Midbrain (tissue), 1 donor: ENCODE results near the gene FA2H.
"Not testable (repeated sequence)": the region's sequence is repeated elsewhere in the genome, so short reads cannot be mapped to it uniquely, and the experiment has no call there.

Experiments used
- DNase-seq: peaks from one replicate; lab custom pipeline; 2025; lab: John Stamatoyannopoulos, UW

FA2H gene

DNA sequence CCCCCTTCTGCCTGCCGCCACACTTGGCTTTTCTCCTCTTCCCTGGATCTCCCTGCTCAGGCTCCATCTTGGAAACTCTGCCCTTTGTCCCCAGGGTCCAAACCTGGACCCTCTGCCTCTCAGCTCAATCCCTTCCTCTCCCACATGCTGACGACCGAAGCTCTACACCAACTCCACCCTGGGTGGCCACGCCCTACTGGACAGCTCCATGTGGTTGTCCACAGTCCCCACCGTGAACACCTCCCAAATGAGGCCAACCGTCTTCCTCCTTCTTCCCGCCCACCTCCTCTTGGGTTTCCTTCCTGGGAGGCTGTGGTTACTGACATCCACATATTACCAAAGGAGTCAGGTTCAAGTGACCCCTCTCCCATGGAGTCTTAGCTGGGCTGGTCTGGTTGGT is 51.4 kb downstream of the FA2H start:
- DNase-seq, result no peak

DNA sequence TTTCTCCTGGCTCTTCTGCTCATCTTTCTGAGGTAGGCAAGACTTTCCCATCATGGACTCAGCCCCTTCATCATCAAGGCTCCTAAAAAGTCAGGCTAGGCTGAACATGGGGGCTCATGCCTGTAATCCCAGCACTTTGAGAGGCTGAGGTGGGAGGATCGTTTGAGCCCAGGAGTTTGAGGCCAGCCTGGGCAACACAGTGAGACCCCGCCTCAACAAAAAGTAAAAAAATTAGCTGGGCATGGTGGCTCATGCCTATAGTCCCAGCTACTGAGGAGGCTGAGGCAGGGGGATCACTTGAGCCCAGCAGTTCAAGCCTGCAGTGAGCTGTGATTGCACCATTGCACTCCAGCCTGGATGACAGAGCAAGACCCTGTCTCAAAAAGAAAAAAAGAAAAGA is 52.5 kb downstream of the FA2H start:
- not testable (repeated sequence) for DNase-seq

DNA sequence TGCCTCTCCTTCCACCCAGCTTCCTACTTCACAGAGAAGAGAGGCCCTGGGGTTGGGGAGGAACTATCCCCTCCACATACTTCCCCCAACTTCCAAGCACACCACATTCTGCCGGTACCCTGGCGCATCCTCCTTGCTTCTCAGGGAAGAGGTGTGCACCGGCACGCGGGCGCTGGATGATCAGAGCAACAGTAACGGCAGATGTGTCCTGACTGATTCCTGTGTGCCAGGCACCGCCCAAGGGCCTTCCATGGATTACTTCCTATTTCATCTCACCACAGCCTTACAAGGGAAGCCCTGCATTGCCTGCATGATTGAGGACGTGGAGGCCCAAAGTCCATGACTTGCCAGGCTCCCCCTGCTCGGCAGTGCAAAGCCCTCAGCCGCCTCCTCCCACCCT is 52.9 kb downstream of the FA2H start:
- no peak for DNase-seq

DNA sequence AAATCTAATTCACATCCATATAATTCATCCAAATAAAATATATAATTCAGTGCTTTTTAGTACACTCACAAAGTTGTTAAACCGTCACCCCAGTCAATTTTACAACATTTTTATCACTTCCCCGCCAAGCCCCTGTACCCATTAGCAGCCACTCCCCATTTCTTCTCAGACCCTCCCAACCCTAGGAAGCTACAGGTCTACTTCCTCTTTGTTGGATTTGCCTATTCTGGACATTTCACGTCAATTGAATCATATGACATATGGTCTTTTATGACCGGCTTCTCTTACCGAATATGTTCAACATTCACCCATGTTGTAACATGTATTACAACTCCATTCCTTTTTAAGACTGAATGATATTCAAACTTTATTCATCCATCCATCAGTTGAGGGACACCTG is 54.0 kb downstream of the FA2H start:
- no peak for DNase-seq

DNA sequence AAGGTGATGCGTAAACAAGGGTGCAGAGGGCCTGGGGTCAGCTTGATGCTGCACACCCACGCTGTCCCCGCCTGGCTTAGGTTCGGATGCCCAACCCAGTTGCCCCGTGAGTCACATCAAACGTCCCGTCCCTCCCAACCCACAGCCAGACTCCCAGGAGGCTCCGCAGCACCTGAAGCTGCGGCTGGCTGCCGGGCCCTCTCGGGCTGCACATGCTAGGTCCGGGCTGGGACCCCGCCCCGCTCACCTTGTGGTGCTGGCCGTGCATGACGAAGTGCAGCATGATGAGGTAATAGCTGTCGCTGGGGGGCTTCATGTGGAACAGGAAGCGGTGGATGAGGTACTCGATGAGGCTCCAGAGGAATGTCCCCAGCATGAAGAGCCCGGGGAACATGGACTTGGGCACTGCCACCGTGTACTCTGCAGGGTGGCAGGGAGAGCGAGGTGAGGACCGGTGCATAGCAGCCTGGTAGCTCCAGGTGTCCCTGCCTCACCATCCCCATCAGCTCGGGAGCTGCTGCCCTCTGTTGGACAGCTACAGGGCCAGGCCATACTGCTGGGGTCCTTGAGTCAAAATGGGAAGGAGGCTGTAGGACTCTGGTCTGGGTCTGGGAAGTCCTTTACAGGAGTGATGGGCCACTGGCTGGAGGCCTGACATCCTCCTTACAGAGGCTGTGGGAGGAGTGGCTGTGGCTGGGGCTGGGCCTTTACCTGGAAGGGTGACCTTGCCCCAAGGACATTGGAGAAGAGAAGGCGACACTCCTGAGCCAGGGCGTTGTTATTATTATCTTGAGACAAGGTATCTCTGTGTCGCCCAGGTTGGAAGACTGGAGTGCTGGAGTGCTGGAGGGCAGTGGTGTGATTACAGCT is 55.6 kb downstream of the FA2H start:
- no peak for DNase-seq

DNA sequence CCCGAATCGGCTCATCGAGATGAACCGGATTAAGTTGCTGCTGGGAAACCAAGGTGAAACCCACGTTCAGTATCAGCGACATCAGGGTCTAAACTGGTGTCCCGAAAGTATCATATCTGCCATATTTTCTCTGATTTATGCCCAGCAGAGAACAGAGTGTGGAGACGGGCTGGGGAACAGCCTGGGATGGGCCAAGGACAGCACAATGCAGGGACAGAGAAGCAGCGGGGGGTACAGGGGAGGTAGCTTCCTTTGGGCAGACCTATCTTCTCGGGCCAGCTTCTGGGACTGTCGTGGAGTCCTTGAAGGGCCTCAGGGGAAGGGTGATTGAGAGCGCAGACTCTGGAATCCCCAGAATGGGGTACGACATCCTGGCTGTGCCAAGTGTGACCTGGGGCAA is 56.5 kb downstream of the FA2H start:
- DNase-seq, result no peak

DNA sequence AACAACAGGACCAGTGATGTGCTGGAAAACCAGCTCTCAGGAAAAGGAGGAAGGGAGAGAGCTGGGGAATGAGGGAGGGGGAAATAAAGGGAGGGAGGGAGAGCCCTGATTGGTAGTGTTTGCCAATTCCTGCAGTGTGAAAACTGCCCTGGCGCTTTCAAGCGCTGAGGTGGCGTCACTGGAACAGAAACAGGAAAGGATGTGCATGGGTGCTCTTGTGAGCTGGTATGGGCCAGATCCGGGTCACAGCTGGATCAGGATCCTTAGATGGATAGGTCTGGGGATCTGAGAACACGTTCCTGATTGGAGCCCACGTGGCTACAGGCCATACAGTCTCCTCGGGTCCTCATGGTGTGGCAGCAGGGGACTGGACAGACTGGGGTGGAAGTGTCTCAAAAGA is 57.3 kb downstream of the FA2H start:
- no peak for DNase-seq

DNA sequence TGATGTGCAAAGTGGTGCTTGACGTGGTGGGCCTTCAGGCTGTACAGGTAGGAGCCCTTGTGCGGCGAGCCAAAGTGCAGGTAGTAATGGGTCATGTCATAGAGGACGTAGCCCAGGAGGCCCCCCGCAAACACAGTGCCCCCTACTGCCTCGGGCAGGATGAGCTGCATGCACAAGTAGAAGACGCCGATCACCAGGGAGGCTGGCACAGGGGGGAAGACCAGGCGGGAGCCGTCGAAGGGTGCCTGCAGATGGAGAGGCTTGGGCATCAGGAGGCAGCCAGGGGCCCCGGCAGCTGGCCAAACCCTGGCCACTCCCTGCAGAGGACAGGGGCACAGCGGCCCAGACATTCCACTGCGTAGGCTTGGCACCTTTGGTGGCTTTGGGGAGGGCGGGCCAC is 58.3 kb downstream of the FA2H start:
- DNase-seq, result no peak

DNA sequence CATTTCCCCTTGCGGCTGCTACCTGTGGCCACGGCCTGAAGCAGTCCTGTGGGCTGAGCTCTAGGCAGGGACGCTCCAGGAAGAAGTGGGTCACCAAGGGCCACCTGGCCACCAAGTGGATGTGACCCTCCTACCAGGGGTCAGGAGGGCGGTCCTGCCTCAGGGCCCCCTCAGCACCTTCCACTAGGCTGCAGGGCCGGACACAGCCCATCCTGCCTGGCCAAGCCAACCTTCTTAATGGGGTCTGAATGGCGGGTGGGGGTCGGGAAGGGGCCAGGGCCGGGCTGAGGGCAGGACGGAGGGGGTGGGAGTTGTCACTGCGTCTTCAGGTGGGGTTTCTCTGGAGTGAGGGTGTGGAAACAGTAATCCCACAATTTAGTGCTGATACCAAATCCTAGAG is 60.7 kb downstream of the FA2H start:
- no peak for DNase-seq

DNA sequence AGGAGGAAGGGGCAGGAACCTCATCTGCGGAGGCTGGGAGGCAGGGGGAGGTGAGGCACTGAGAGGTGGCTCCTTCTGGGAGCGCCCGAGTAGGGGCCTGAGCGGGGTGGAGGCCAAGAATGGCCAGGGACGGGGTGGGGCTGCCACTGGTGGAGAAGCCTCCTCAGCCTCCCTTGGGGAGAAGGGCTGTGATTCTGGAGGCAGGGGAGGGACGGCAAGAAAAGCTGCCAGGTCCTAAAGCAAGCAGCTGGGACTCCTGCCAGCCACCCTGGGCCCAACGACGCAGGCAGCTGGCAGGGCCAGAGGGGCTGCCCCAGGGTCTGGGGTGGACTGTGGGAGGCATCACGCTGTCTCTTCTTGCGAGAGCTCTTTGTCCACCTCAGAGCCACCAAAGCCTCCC is 61.3 kb downstream of the FA2H start:
- no peak for DNase-seq

DNA sequence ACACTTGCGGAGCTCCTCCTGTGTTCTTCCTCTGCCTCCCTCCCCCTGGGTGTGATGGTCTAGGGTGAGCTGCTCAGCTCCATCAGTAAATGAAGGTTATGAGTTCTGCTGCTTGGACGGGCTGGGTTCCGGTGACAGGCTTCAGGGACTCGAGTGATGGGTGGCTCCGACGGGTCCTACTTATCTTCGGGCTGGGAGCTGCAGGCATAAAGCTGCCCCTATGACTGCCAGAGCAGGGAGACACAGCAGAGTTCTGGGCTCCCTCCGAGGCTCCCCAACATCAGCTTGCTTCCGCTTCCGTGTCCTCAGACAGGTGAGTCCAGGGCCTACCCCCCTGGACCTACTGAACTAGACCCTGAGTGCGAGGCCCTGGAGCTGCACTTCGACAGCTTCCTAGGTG is 62.7 kb downstream of the FA2H start:
- no peak for DNase-seq

DNA sequence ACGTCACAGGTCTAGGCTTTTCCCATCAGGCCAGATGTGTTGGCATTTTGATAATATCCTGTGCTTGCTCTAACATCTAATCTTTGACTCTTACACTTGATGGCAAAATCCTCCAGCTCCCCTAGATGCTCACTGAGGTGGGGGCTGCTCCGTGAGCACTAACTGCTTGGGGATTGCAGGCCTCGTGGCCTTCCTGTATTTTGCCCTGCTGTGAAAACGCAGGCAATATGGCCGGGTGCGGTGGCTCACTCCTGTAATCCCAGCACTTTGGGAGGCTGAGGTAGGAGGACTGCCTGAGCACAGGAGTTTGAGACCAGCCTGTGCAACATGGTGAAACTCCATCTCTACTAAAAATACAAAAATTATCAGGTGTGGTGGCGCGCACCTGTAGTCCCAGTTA is 64.2 kb downstream of the FA2H start:
- DNase-seq, result no peak

DNA sequence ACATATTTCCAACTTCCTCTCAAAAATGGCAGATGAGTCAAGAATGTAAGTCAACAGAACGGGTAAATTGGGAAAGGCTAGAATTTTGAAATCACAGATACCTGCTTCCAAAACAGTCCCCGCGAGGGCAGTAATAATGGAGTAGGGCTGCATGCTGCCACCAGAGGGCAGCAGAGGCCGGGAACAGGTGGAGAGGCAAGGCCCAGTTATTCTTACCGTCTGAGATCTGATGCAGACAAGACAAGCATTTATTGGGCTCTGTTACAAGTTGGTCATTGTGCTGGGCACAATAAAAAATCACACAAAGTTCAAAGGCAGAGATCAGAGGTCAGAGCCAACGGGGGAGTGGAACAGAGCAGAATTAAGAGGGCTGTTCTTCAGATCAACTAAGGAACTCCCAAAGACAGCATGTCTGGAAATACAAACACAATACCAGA is 65.2 kb downstream of the FA2H start:
- DNase-seq, result peak; percentile 94

DNA sequence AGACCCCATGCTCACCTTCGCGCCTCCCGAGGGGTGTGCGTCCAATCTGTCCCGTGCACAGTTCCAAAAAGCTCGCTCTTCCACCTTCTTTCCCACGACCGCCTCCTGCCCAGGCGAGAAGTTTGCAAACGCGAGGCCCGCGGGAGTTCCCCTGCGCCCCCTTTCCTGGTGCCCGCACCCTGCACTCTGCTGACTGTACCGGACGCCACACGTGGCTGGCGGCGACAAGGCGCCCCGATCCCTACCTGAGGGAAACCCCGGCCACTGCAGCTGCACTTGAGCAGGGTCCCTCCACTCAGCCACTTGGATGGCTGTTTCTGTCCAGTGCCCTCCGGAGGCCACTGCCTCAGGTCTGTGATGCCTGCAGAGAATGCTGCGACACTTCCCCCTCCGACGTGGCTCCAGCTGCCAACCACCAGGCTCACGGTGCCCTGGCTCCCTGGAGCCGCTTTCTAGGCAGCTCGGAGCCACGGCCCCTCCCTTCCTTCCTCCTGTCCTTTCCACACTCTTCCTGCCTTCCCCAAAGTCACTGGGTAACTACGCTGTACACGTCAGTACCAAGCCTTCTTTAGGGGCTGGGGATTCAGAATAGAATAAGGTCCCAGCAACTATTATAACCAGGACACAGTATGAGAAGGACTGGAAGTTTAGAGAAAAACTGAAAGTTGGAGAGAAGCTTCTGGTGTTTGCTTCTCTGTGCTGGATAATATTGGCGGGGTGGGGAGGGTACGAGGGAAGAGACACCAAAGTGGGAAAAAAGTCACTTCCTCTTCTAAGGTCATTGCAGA is 74.0 kb downstream of the FA2H start, which contains the start of gene MLKL:
Gene MLKL (minus strand): TSS at position 425 of the 788 bp plus-strand sequence. CDS start 5,105 bp downstream, outside the sequence.
- DNase-seq, result no peak

DNA sequence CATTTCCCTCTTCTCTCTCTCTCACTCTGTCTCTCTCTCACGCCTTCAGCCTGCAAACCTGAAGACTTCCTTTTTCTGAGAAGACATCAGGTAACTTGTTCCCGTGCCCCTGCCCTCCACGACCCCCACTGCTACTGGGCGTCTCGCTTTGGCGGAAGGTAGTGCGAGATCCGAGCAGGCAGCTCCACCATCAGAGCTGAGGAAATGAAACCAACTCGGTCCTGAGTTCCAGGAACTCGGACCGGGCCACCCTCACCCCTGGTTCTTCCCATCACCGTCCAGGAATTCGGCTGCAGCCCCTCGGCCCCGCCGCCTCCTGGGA is 74.5 kb downstream of the FA2H start:
- DNase-seq, result no peak

DNA sequence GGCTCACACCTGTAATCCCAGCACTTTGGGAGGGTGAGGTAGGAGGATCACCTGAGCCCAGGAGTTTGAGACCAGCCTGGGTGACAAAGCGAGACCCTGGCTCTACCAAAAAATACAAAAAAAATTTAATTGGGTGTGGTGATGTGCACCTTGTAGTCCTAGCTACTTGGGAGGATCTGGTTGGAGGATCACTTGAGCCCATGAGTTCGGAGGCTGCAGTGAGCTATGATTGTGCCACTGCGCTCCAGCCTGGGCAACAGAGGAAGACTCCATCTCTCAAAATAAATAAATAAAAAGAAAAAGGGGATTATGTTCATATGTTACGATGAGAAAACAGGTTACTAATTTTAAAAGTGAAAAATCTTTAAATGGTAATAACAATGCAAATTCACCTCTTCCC is 75.0 kb downstream of the FA2H start:
- DNase-seq, result no peak

DNA sequence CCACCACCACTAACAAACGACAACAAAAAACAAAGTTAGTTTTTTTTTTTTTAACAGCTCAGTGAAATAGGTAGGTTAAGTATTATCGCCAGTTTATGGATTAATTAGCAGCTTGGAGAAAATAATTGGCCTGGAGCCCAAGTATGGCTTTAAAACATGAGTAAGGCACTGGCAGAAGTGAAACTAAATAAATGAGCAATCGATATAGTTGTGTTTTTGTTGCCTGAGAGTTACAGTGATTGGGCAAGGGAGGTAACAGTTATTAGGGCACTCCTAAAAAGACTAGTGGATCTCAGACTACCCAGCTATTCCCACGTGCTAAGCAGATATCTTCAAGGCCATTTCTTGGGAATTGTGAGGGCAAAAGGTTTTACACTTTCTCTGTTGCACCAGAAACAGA is 76.4 kb downstream of the FA2H start:
- DNase-seq, result no peak

DNA sequence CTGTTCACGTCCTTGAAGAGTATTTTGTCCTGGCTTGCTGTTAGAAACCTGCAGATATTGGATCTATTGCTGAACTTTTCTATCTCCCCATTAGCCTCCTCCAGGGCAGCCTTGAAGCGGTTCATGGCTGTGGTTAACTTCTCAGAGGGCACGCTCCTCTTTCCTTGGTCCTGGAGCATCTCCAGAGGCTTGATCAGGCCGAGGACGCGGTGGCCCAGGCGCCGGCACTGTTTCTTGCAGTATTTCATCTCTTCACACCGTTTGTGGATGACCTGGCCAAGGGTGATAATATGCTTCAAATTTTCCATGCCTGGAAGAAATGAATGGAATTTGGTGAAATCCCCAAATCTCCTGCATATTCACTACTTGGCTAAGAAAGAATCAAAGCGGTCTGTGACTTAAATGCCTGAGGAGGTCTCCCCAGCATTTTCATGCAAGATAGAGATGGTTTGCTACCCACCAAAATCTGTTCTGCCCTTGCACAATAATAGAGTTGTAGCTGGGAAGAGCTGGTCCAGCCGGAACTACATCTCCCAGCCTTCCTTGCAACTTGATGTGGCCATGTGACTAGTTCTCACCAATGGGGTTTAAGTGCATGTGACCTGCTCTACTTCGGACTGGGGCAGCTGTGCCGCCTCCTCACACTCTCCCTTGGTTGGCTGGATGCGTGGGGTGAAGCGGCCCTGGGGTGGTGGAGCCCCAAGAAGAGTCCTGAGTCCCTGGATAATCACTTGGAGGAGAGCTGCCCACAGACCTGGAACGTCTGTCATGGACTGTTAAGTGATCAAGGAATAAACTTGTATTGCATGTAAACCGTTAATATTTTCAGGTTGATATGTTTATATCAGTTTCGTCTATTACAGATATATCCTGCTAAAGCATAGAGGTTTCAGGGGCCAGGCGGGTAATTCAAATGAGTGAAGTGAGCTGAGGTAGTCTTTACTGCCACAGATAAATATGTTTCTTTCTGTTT is 78.9 kb downstream of the FA2H start:
- peak; percentile 93 for DNase-seq

DNA sequence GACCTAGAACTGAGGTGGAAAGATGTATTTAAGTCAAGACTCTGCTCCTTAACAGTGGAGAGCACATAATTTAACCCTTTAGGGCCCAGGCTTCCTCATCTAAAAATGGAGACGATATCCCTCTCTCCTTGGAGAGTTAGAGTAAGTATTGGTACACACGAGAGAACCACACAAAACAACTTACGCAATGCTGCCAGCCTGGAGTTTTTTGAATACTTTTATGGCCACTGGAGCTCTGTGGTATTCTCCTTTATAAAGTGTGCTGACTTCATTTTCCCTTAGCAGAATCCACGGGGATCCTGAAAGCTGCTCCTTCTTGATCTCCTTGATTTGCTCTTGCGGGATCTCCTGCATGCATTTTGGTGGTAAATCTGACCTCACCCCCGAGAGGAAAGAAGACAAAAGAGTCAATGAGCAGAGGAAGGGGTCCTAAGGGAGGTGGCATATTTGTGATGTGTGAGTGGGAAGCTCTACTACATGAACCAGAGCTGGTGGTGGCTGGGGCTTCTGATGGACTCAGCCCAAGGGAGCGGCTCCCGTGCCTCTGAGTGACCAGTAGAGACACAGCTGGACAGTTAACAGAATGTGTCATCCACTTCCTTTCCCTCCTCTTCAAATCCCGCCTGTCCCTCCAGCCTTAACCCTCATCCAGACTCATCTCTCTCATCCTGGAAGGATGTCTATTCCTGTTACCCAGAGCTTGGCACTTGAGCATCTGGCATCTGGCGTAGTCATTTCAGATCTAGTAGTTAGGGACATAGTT is 83.3 kb downstream of the FA2H start:
- DNase-seq, result no peak

DNA sequence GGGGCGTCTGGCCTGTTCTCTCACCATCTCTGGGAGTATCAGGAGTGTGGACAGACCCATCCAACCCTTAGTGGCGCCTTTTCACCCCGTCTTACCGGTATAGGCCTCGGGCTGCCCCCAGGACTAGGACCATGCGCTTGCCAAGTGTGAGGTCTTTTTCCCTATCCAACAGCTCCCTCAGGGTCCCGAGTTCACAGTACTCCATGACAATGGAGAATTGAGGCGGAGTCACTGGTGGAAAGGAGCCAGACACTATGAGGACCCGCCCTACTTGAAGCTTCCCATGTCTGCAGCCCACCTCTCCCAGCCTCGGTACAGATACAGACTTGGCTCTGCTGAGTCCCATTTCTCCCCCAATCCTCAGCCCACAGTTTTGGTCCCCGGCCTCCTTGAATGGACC is 92.1 kb downstream of the FA2H start:
- no peak for DNase-seq

DNA sequence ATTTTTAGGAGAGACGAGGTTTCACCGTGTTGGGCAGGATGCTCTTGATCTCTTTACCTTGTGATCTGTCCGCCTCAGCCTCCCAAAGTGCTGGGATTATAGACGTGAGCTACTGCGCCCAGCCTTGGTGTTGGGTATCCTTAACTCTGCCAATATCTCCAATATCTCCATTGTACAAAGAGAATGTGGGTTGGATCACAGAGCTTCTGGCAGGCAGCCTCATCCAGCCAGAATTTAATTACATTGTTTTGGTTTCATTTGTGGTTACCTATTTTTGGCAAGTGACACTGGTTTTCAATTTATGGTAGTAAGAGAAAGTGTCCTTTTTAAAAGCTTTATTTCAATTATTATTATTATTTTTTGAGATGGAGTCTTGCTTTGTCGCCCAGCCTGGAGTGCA is 93.9 kb downstream of the FA2H start:
- DNase-seq, result no peak
